ENCODE results near the gene PHC2.
"Not testable (repeated sequence)": the region's sequence is repeated elsewhere in the genome, so short reads cannot be mapped to it uniquely, and the experiment has no call there.

Gene PHC2

GRCh38 chr1:33319949-33320618 lies 110.8 kb downstream of the PHC2 start:
- DNase-seq, result no peak

- no peak for DNase-seq
Measured at GRCh38 chr1:33319186-33319948, 111.5 kb downstream of the PHC2 start.

DNA sequence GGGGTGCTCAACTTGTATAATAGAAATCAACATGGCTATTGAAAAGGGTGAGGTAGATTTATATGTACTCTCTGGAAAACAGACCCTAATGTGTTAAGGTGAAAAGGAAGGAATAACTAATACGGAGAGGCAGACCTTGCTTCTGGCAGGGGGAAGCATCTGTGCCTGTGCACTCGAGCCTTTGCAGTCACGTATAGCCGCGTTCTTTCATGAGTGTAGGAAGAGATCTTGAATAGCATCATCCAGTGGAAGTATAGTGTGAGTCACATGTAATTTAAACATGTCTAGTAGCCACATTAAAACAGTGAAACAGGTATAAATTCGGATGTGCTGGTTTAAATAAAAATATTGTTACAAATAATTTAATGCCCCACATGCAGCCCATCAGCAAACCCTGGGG lies 112.9 kb downstream of the PHC2 start:
- DNase-seq, result no peak

DNA sequence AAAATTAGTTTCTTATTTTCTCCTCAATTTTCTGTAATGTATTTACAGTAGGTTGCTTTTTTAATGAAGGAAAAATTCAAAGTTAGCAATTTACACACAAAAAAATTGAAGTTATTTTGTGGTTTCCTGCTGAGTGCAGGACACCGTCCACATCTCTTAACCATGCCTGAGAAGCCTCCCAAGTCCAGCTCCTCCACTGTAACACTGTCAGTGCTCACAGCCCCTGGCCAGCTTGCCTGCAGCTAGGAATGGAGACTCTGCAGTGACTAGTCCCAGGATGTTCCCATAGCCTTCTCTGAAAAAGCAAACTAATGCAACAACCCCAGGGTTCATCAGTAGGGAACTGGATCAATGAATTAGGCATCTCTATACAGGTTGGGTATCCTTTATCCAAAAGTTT lies 113.5 kb downstream of the PHC2 start:
- no peak for DNase-seq

DNA sequence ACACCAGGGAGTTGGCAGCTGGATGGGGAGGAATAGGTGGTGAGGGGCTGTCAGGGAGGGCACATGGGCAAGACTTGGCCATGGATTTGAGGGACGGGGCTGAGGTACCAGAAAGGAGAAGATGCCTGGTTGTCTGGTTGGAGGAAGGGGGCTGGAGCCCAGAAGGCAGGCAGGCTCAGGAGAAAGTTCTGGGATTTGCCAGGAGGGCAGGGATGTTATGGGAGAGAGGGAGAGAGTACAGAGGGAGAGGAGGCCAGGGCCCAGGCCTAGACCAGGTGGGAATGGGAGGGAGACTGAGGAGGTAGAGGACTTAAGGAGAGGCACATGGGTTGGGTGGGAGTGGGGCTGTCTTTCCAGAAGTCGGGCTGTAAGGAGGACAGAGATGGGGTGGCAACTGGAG lies 114.3 kb downstream of the PHC2 start:
- DNase-seq, result no peak

GRCh38 chr1:33314416-33314815 lies 116.5 kb downstream of the PHC2 start:
- DNase-seq, result no peak

DNA sequence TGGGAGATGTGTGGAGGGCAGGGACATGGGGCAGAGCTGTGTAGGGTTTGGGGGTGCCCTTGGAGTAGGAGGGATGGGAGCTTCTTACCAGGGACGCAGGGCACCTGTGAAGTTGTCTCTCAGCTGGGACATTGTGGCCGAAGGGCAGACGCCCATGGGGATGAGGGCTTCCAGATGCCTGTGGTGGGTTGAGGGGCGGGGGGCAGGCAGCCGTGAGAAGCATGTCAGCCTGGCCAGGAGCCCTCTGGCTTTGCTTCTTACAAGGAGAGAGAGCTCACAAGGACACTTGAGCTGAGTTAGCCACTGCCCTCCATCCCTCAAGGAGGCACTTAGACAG lies 118.5 kb downstream of the PHC2 start:
- no peak for DNase-seq

GRCh38 chr1:33311706-33312412 lies 119.0 kb downstream of the PHC2 start:
- no peak for DNase-seq

DNA sequence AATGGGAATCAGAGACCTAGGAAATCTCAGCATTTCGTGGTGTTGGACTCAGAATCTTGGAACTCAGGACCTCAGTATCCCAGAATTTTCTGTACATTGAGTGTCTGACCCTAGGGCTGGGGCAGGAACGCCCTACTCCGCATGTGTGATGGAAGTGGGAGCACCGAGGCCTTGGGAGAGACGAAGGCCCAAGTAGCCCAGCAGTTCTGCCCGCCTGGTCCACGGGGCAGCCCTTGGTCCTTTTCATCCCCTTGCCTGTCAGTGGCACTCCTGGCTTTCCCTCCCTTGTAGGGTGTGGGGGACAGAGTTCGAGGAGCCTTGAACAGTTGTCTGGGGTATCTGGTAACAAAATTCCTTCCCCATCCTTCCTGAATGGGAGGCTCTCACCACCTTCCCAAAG lies 120.2 kb downstream of the PHC2 start:
- DNase-seq, result no peak

DNA sequence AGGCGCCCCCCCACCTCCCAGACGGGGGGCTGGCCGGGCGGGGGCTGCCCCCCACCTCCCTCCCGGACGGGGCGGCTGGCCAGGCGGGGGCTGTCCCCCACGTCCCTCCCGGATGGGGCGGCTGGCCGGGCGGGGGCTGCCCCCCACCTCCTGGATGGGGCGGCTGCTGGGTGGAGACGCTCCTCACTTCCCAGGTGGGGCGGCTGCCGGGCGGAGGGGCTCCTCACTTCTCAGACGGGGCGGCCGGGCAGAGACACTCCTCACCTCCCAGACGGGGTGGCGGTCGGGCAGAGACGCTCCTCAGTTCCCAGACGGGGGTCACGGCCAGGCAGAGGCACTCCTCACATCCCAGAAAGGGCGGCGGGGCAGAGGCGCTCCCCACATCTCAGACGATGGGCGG lies 121.5 kb downstream of the PHC2 start:
- not testable (repeated sequence) for DNase-seq

GRCh38 chr1:33307494-33307864 lies 123.4 kb downstream of the PHC2 start:
- DNase-seq, result no peak

GRCh38 chr1:33306653-33307493 lies 124.0 kb downstream of the PHC2 start:
- peak in 4 of 58 donors; percentile 5 to 35 (median 12) for DNase-seq

DNA sequence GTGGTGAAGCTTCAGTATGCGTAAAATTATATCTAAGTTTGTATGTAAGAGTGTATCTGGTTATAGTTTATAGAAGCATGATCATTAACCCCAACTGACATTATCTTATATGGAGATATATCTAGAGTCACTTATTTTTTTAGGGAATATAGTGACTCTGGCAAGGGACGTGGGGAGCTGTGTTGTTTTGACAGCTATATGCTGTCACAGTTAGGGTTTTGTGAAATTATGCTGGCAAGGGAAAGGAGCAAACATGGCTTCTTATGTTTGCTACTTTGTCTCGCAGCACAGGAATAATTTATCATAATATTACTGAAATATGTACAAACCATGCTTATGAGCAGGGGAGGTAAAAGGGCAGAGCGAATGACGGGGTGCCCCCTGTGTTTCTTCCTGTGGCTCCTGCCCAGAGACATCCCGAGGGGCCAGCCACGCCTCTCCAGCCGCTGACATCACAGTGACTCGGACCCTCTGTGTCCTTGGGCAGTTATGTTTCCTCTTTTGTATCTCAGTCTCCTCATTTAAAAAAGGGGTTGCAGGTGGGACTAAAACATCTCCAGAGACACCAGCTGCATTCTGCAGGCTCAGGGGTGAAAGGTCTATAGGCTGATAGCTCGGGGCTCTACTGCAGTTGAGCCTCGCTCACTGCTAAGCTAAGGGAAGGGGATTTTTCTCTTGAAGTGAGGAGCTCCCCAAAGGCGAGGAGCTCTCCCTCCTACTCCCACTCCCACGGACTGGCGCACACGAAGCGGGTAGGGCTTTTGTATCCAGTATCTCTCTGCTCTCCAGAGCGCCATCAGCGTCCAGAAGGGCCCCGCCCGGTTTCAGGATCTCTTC lies 124.9 kb downstream of the PHC2 start:
- no peak for DNase-seq

DNA sequence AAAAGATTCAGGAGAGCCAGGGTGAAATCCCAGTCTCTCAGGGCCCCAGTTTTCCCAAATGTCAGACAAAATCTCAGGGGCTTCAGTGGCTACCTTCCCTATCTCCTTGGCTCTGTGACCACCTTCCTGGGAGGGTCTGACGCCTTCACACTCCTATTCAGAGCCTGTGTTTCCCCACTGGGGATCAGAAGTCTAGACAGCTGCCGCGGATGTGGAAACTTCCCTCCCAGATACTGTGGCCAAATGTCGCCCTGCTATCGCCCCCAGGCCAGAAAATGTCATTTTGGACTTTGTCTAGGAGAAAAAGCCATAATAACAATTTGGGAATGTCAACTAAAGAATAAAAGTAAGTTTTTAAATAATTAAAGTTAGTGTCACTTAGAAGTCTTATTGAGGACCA lies 125.9 kb downstream of the PHC2 start:
- no peak for DNase-seq

- no peak for DNase-seq
Measured at GRCh38 chr1:33302325-33302724, 128.6 kb downstream of the PHC2 start.

GRCh38 chr1:33301273-33301984 lies 129.5 kb downstream of the PHC2 start:
- no peak for DNase-seq

GRCh38 chr1:33300673-33301072 lies 130.2 kb downstream of the PHC2 start:
- peak in 6 of 58 donors; percentile 14 to 57 (median 20) for DNase-seq

GRCh38 chr1:33299461-33300155 lies 131.3 kb downstream of the PHC2 start:
- no peak for DNase-seq

- DNase-seq, result peak in 34 of 58 donors; percentile 8 to 57 (median 20)
Measured at GRCh38 chr1:33298623-33299277, 132.1 kb downstream of the PHC2 start.
